ENCODE measurements around the gene PARD3. TPM values are rescaled to one million over a fixed set of nuclear protein-coding genes. Genes with fewer than 3 reads are reported as not detected.
A peak's percentile ranks its signal among the peaks of the same experiment; 100 is the strongest.

PARD3 gene
- total RNA-seq, 1 donor from 2014 or later, result 35.4 TPM

DNA sequence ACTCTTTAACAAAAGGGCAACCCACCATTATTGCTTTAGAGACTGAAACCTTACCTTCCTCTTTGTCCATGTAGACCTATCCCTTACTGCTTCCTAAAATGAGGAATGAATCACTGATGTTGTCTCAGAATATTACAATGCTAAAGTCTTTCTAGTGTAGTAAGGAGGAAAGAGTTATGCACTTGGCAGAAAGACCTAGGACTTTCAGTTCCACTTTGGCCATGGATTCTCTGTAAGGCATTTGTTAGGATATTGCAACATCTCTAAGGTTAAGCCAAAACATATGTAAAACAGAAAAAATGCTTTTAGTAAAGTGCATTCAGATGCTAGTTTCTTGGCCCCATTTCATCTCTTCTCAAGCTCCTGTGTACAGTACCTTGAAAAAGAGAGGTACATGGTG, 230.9 kb downstream of the PARD3 start:
- Mint-ChIP-seq H3K9me3 (ENCODE audit: unreplicated experiment) (no peaks in the 10 kb centered on the region), H3K36me3 (ENCODE audit: low read depth, unreplicated experiment) (no peaks in the 10 kb centered on the region), H3K27me3 (ENCODE audit: low read depth, unreplicated experiment) (no peaks in the 10 kb centered on the region), H3K27ac (ENCODE audit: unreplicated experiment) (no peak overlapping the region), H3K4me3 (ENCODE audit: unreplicated experiment) (no peak overlapping the region), H3K4me1 (ENCODE audit: low read depth, unreplicated experiment) (peaks cover 48% of the 10 kb centered on the region)
- TF ChIP-seq CTCF (IDR thresholded peaks at IDR 0.05; ENCODE audit: insufficient read depth, low read depth, low read length), result no peak
- TF ChIP-seq EZH2 (IDR thresholded peaks at IDR 0.05; ENCODE audit: insufficient read depth, low read length), result no peak
- Histone ChIP-seq H3K36me3 (ENCODE audit: insufficient read depth, low read length) (no peaks in the 10 kb centered on the region), H3K27ac (ENCODE audit: low read depth, low read length) (no peak overlapping the region), H3K9ac (ENCODE audit: low read length) (no peak overlapping the region), H3K4me1 (ENCODE audit: insufficient read depth, low read length) (peaks cover 21% of the 10 kb centered on the region), H3K4me2 (ENCODE audit: low read length) (no peak overlapping the region), H3K79me2 (ENCODE audit: insufficient read depth, low read length) (no peaks in the 10 kb centered on the region), H3K4me3 (ENCODE audit: insufficient read depth, low read depth, low read length) (no peak overlapping the region), H2AFZ (ENCODE audit: low read depth, low read length) (no peak overlapping the region), H4K20me1 (ENCODE audit: insufficient read depth, low read length) (no peaks in the 10 kb centered on the region), H3K27me3 (ENCODE audit: insufficient read depth, low read length) (no peaks in the 10 kb centered on the region), H3K9me3 (ENCODE audit: insufficient read depth, low read depth, low read length) (no peaks in the 10 kb centered on the region)
- peak; percentile 89 for FAIRE-seq
- DNase-seq (ENCODE audit: low read depth), result peak; percentile 86

DNA sequence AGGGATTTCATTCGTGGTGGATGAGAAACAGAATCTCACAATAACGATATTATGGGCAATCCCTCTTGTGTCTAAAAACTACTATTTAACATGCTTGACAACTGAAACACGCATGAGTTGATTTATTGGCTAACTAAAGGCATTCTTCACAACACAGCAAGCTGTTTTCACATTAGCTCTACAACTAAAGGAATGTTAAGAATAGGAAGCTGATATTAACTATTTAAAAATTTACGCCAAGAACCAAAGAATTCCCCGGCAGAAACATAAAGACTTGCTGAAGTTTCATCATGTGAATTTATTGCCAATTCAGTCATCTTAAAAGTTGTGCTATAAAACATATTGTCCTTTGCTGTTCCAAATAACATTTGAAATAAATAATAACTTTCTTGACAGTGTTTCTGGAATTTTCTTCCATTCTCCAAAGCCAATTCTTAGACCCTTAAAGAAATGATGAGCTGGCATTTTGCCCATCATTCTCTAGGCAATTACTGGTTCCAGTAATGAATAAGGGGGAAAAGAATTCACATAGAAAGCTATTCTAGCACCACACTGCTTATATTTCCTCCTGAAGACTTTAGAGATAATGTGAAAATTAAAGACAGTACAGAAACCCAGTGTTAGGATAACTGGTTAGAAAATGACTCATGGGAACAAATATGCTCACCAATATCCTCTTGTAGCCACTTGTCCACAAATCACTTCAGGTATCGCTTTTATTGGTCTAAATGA, 233.1 kb downstream of the PARD3 start:
- Histone ChIP-seq H3K27ac (ENCODE audit: low read depth, low read length) (peak overlapping the region; percentile 52), H3K9ac (ENCODE audit: low read length) (no peak overlapping the region), H3K36me3 (ENCODE audit: insufficient read depth, low read length) (no peaks in the 10 kb centered on the region), H3K4me2 (ENCODE audit: low read length) (peak overlapping the region; percentile 30), H3K27me3 (ENCODE audit: insufficient read depth, low read length) (no peaks in the 10 kb centered on the region), H4K20me1 (ENCODE audit: insufficient read depth, low read length) (no peaks in the 10 kb centered on the region), H3K4me3 (ENCODE audit: insufficient read depth, low read depth, low read length) (no peak overlapping the region), H2AFZ (ENCODE audit: low read depth, low read length) (no peak overlapping the region), H3K79me2 (ENCODE audit: insufficient read depth, low read length) (no peaks in the 10 kb centered on the region), H3K4me1 (ENCODE audit: insufficient read depth, low read length) (peaks cover 21% of the 10 kb centered on the region), H3K9me3 (ENCODE audit: insufficient read depth, low read depth, low read length) (no peaks in the 10 kb centered on the region)
- Mint-ChIP-seq H3K9me3 (ENCODE audit: unreplicated experiment) (no peaks in the 10 kb centered on the region), H3K36me3 (ENCODE audit: low read depth, unreplicated experiment) (no peaks in the 10 kb centered on the region), H3K27me3 (ENCODE audit: low read depth, unreplicated experiment) (no peaks in the 10 kb centered on the region), H3K27ac (ENCODE audit: unreplicated experiment) (peak overlapping the region; percentile 50), H3K4me1 (ENCODE audit: low read depth, unreplicated experiment) (peaks cover 40% of the 10 kb centered on the region), H3K4me3 (ENCODE audit: unreplicated experiment) (no peak overlapping the region)
- DNase-seq (ENCODE audit: low read depth) (peak; percentile 83), FAIRE-seq (peak; percentile 60)
- TF ChIP-seq CTCF (IDR thresholded peaks at IDR 0.05; ENCODE audit: insufficient read depth, low read depth, low read length), result no peak
- TF ChIP-seq EZH2 (IDR thresholded peaks at IDR 0.05; ENCODE audit: insufficient read depth, low read length), result no peak

- Histone ChIP-seq H4K20me1 (ENCODE audit: insufficient read depth, low read length) (no peaks in the 10 kb centered on the region), H3K27me3 (ENCODE audit: insufficient read depth, low read length) (no peaks in the 10 kb centered on the region), H3K79me2 (ENCODE audit: insufficient read depth, low read length) (no peaks in the 10 kb centered on the region), H3K4me2 (ENCODE audit: low read length) (peak overlapping the region; percentile 42), H3K9ac (ENCODE audit: low read length) (no peak overlapping the region), H2AFZ (ENCODE audit: low read depth, low read length) (no peak overlapping the region), H3K4me3 (ENCODE audit: insufficient read depth, low read depth, low read length) (no peak overlapping the region), H3K9me3 (ENCODE audit: insufficient read depth, low read depth, low read length) (no peaks in the 10 kb centered on the region), H3K4me1 (ENCODE audit: insufficient read depth, low read length) (peaks cover 21% of the 10 kb centered on the region), H3K27ac (ENCODE audit: low read depth, low read length) (peak overlapping the region; percentile 29), H3K36me3 (ENCODE audit: insufficient read depth, low read length) (no peaks in the 10 kb centered on the region)
- Mint-ChIP-seq H3K4me1 (ENCODE audit: low read depth, unreplicated experiment) (peaks cover 44% of the 10 kb centered on the region), H3K27ac (ENCODE audit: unreplicated experiment) (no peak overlapping the region), H3K4me3 (ENCODE audit: unreplicated experiment) (no peak overlapping the region), H3K9me3 (ENCODE audit: unreplicated experiment) (no peaks in the 10 kb centered on the region), H3K27me3 (ENCODE audit: low read depth, unreplicated experiment) (no peaks in the 10 kb centered on the region), H3K36me3 (ENCODE audit: low read depth, unreplicated experiment) (no peaks in the 10 kb centered on the region)
- DNase-seq (ENCODE audit: low read depth) (peak; percentile 91), FAIRE-seq (no peak)
- TF ChIP-seq CTCF (IDR thresholded peaks at IDR 0.05; ENCODE audit: insufficient read depth, low read depth, low read length) (no peak), EZH2 (IDR thresholded peaks at IDR 0.05; ENCODE audit: insufficient read depth, low read length) (no peak)
Observed at GRCh38 chr10:34580643-34581042, 234.5 kb downstream of the PARD3 start.

Measured in astrocyte (in vitro differentiated cells and primary cell).